ENCODE data around the gene DDX39A. TPM values are rescaled to one million over a fixed set of nuclear protein-coding genes. Genes with fewer than 3 reads are reported as not detected.

Gene DDX39A
- polyA plus RNA-seq, 1 of the 3 experiments (the other 2 are of a cell fraction) = 88.8 TPM

DNA sequence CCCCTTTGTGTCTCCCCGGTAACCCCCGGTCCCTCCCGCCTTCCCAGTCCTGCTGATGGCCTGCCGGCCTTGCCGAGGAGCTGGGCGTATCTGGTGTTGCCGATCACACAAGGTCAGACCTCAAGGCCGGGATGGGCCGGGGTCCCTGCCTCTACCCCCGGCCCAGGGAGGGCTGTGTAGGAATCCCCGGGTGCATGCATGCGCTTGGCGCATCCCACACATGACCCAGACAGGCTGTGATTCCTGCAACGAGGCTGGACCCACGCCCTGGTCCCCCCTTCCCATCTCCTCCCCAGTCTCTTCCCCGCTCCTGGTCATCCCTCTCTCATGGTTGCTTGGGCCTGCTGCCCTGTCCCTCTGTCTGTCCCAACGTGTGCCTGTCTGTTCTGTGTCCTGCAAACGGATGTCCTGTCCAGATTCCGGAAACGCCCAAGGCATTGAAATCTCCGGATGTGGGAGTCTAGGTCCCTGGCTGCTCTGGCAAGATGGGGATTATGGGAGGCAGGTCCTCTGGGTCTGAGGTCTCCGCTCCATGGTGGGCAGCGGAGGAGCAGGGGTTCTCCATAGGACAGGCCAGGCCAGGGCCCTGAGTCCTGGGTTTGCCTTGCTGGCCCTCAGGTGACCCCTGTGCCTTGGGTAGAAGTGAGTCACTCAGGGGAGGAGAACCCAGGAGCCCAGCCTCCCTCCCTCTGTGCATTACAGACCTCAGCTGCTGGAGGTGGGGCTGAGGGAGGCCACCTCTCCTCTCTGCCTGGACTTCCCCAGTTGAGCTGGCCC, 15.6 kb upstream of the DDX39A start (continued):
- TF ChIP-seq GATA2 (CRISPR knock-in tag; IDR thresholded peaks at IDR 0.05) (no peak; the same call in 1 of the 2 replicates), MXI1 (IDR thresholded peaks at IDR 0.05; ENCODE audit: low read depth, low read length) (peak; percentile 78), NFIC (IDR thresholded peaks at IDR 0.05; ENCODE audit: borderline replicate concordance) (no peak), RXRA (IDR thresholded peaks at IDR 0.05; ENCODE audit: borderline replicate concordance, low read depth) (no peak; the same call in 1 of the 2 replicates), TAF1 (IDR thresholded peaks at IDR 0.05; ENCODE audit: borderline replicate concordance, low read depth, low read length) (no peak), NRF1 (IDR thresholded peaks at IDR 0.05; ENCODE audit: low read depth, low read length) (no peak), CHD2 (IDR thresholded peaks at IDR 0.05; ENCODE audit: low read length, partially characterized antibody) (no peak), RFX5 (IDR thresholded peaks at IDR 0.05; ENCODE audit: low read length) (no peak), FOXM1 (IDR thresholded peaks at IDR 0.05; ENCODE audit: low read depth) (no peak), SMC3 (IDR thresholded peaks at IDR 0.05; ENCODE audit: low read depth, low read length) (no peak), RCOR1 (IDR thresholded peaks at IDR 0.05; ENCODE audit: low read length) (peak; percentile 43; the same call in 1 of the 2 replicates)
- TF ChIP-seq, protein P1, sequence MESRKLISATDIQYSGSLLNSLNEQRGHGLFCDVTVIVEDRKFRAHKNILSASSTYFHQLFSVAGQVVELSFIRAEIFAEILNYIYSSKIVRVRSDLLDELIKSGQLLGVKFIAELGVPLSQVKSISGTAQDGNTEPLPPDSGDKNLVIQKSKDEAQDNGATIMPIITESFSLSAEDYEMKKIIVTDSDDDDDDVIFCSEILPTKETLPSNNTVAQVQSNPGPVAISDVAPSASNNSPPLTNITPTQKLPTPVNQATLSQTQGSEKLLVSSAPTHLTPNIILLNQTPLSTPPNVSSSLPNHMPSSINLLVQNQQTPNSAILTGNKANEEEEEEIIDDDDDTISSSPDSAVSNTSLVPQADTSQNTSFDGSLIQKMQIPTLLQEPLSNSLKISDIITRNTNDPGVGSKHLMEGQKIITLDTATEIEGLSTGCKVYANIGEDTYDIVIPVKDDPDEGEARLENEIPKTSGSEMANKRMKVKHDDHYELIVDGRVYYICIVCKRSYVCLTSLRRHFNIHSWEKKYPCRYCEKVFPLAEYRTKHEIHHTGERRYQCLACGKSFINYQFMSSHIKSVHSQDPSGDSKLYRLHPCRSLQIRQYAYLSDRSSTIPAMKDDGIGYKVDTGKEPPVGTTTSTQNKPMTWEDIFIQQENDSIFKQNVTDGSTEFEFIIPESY (IDR thresholded peaks at IDR 0.05; ENCODE audit: borderline replicate concordance, low read depth) = no peak

DNA sequence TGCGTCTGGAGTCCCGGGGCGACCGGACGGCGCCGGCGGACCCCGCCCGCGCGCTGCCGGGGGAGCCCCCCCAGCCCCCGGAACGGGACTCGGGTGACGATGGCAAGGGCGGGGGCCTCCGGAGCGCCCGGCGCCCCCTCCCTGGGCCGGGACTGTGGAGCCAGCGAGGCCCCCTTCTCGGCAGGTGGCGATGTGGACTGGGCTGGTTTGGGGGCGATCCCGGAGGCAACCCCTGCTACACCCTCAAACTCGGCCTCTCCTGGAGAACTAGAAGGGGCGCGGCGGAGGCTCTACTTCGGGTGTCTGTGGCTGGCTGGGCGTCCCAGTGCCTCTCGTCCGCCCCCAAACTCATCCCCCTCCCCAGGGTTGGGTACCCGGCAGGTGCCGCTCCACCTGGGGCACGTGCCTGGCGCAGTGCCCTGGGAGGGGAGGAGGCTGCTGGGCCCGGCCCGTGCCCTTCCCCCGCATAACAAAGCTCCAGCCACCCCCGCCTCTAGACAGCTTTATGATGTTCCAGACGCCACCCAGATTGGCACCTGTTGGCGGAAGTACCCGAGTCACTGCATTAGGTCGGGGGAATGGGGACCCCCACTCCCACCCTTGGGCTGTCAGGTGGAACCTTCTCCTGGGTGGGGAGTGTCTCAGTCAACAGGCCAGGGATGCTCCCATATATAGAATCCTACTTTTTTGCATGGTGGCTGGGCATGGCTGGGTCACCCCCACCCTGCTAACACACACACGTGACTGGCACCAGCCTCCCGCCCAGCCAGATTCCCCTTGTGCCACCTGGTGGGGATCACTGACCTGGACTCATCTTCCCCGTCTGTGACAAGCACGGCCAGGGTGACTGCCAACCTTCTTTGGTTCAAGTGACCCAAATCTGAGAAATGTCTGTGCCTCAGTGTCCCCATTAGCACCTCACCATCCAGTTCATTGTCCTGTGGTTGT, 14.7 kb upstream of the DDX39A start:
- Histone ChIP-seq H3K4me1 (ENCODE audit: control insufficient read depth in 1 of 2, insufficient read depth in 2 of 2, low read depth in 1 of 2, low read length in 1 of 2) (peaks cover 6 to 15% of the 10 kb centered on the region in 2 experiments; a peak in 3 of 4 replicates), H3K9me2 (no peaks in the 10 kb centered on the region), H3K4me2 (peak overlapping the region; percentile 100), H4K20me1 (ENCODE audit: insufficient read depth) (peaks cover 22% of the 10 kb centered on the region), H3K79me2 (ENCODE audit: insufficient read depth) (peaks cover 64% of the 10 kb centered on the region), H3K36me3 (replicated peaks in 1 of 2; ENCODE audit: control insufficient read depth in 1 of 2, insufficient read depth in 2 of 2, low read length in 1 of 2) (no peaks in the 10 kb centered on the region), H3K27ac (ENCODE audit: low read depth in 2 of 2, low read length in 1 of 2) (peak overlapping the region; percentile 69 to 88), H3K27me3 (ENCODE audit: insufficient read depth) (no peaks in the 10 kb centered on the region), H3K9ac (peak overlapping the region; percentile 82), H3K9me3 (no peaks in the 10 kb centered on the region), H3K4me3 (ENCODE audit: low read depth in 2 of 2, low read length in 1 of 2) (peak overlapping the region; percentile 64 to 74), H2AFZ (ENCODE audit: low read depth) (peak overlapping the region; percentile 59; the same call in 1 of the 2 replicates), H3F3A (replicated peaks; ENCODE audit: insufficient read depth) (peaks cover 13% of the 10 kb centered on the region)
- WGBS (ENCODE audit: low lambda C conversion rate) = 5% methylated on average over 16 of the region's 52 CpGs
- ChIA-PET POLR2A (no interaction called here), CTCF (interaction anchor here (0.6 to 1.6 kb wide), 9 partner anchors 11 to 297 kb away, joined by 3 to 5 read pairs (median 3); partner anchors contain the start of genes ASF1B and DDX39A)
- peak; percentile 70 for DNase-seq
- TF ChIP-seq RAD21 (IDR thresholded peaks at IDR 0.05; ENCODE audit: low read length) = peak; percentile 14; the same call in 1 of the 2 replicates
- TF ChIP-seq SIN3A (IDR thresholded peaks at IDR 0.05; ENCODE audit: borderline replicate concordance, low read depth, low read length) = no peak
- peak; percentile 30; the same call in 1 of the 2 replicates for TF ChIP-seq SMC3 (IDR thresholded peaks at IDR 0.05; ENCODE audit: low read depth, low read length)
- TF ChIP-seq, protein P2, sequence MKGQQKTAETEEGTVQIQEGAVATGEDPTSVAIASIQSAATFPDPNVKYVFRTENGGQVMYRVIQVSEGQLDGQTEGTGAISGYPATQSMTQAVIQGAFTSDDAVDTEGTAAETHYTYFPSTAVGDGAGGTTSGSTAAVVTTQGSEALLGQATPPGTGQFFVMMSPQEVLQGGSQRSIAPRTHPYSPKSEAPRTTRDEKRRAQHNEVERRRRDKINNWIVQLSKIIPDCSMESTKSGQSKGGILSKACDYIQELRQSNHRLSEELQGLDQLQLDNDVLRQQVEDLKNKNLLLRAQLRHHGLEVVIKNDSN (IDR thresholded peaks at IDR 0.05; ENCODE audit: borderline replicate concordance, low read depth) = peak; percentile 69
- TF ChIP-seq, protein P3, sequence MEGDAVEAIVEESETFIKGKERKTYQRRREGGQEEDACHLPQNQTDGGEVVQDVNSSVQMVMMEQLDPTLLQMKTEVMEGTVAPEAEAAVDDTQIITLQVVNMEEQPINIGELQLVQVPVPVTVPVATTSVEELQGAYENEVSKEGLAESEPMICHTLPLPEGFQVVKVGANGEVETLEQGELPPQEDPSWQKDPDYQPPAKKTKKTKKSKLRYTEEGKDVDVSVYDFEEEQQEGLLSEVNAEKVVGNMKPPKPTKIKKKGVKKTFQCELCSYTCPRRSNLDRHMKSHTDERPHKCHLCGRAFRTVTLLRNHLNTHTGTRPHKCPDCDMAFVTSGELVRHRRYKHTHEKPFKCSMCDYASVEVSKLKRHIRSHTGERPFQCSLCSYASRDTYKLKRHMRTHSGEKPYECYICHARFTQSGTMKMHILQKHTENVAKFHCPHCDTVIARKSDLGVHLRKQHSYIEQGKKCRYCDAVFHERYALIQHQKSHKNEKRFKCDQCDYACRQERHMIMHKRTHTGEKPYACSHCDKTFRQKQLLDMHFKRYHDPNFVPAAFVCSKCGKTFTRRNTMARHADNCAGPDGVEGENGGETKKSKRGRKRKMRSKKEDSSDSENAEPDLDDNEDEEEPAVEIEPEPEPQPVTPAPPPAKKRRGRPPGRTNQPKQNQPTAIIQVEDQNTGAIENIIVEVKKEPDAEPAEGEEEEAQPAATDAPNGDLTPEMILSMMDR (IDR thresholded peaks at IDR 0.05) = peak; percentile 13
- no peak for TF ChIP-seq JUND (IDR thresholded peaks at IDR 0.05)
- TF ChIP-seq GABPA (IDR thresholded peaks at IDR 0.05; ENCODE audit: low read depth) = no peak
- 0 out of 2 replicates have a peak, but pooled peaks have one; percentile 24 for TF ChIP-seq NFIC (IDR thresholded peaks at IDR 0.05; ENCODE audit: borderline replicate concordance)
- TF ChIP-seq, protein P4, sequence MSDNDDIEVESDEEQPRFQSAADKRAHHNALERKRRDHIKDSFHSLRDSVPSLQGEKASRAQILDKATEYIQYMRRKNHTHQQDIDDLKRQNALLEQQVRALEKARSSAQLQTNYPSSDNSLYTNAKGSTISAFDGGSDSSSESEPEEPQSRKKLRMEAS (IDR thresholded peaks at IDR 0.05; ENCODE audit: low read depth) = no peak; the same call in none of the 2 replicates
- TF ChIP-seq, protein P5, sequence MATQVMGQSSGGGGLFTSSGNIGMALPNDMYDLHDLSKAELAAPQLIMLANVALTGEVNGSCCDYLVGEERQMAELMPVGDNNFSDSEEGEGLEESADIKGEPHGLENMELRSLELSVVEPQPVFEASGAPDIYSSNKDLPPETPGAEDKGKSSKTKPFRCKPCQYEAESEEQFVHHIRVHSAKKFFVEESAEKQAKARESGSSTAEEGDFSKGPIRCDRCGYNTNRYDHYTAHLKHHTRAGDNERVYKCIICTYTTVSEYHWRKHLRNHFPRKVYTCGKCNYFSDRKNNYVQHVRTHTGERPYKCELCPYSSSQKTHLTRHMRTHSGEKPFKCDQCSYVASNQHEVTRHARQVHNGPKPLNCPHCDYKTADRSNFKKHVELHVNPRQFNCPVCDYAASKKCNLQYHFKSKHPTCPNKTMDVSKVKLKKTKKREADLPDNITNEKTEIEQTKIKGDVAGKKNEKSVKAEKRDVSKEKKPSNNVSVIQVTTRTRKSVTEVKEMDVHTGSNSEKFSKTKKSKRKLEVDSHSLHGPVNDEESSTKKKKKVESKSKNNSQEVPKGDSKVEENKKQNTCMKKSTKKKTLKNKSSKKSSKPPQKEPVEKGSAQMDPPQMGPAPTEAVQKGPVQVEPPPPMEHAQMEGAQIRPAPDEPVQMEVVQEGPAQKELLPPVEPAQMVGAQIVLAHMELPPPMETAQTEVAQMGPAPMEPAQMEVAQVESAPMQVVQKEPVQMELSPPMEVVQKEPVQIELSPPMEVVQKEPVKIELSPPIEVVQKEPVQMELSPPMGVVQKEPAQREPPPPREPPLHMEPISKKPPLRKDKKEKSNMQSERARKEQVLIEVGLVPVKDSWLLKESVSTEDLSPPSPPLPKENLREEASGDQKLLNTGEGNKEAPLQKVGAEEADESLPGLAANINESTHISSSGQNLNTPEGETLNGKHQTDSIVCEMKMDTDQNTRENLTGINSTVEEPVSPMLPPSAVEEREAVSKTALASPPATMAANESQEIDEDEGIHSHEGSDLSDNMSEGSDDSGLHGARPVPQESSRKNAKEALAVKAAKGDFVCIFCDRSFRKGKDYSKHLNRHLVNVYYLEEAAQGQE (IDR thresholded peaks at IDR 0.05; ENCODE audit: low read depth, low read length) = no peak
